GM12865 (cell line): ENCODE measurements around the gene RASA3.

Experiments
- DNase-seq: peaks from one replicate; pipeline ENCODE4 v3.0.0; 2010; ENCODE audit warnings: low read depth
- H3K4me3 ChIP-seq: 2 replicates; pipeline ENCODE4 v1.5.1; 2011; ENCODE audit warnings: mild to moderate bottlenecking, low read depth, low read length, control low read depth
- TF ChIP-seq, protein P1 (sequence below): IDR thresholded peaks from 2 replicates; pipeline ENCODE4 v1.5.1; 2011; ENCODE audit warnings: low read length, control low read depth, low read depth, inconsistent platforms; ENCODE audit not compliant: insufficient read depth; ENCODE audit errors: missing control alignments

RASA3 gene

GRCh38 chr13:113936166-113936965 is 196.1 kb downstream of the RASA3 start:
- no peak for DNase-seq
- H3K4me3 ChIP-seq: no peak overlapping the region
- TF ChIP-seq, protein P1, sequence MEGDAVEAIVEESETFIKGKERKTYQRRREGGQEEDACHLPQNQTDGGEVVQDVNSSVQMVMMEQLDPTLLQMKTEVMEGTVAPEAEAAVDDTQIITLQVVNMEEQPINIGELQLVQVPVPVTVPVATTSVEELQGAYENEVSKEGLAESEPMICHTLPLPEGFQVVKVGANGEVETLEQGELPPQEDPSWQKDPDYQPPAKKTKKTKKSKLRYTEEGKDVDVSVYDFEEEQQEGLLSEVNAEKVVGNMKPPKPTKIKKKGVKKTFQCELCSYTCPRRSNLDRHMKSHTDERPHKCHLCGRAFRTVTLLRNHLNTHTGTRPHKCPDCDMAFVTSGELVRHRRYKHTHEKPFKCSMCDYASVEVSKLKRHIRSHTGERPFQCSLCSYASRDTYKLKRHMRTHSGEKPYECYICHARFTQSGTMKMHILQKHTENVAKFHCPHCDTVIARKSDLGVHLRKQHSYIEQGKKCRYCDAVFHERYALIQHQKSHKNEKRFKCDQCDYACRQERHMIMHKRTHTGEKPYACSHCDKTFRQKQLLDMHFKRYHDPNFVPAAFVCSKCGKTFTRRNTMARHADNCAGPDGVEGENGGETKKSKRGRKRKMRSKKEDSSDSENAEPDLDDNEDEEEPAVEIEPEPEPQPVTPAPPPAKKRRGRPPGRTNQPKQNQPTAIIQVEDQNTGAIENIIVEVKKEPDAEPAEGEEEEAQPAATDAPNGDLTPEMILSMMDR: no peak

DNA sequence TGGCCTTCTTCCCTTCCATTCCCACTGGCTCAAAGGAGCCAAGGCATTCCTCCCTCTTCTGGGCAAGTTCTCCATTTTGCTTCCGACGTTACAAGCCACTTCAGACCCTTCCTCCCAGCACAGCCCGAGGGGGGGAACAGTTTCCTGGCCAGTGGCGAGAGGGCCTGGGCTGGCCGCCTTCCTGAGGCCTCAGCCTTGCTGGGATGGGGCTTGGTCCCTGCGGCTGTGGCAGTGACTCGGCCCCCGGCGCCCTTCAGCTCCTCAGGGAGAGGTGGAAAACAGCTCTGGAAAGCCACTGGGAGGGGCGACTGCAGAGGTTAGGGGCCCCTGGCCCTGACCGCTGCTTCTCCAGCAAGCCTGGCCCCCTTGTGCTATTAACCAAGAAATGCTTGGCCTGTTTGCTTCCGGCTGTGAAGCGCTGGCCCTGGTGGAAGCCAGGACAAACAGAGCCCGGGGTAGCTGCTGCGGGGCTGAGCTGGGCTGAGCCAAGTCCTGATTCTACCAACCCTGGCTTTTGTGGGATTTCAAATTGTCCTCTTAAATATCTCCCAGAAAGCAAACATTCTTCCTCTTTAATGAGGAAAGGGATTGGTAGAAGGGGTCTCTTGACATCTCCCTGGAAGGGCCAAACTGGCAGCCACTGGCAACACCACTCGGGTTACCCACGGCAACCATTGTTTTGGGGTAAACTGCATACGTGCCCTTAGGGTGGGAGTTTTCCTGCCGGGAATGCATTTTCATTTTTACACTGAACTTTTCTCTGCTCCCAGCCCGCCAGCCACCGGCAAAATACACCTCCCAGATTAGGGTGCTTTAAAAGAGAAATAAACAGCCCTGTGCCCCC is 197.2 kb downstream of the RASA3 start:
- TF ChIP-seq, protein P1: no peak
- DNase-seq: no peak
- no peak overlapping the region for H3K4me3 ChIP-seq

- no peak overlapping the region for H3K4me3 ChIP-seq
- TF ChIP-seq, protein P1: no peak
- DNase-seq: no peak
Observed at GRCh38 chr13:113934576-113934975, 197.8 kb downstream of the RASA3 start.

- DNase-seq: no peak
- no peak overlapping the region for H3K4me3 ChIP-seq
- TF ChIP-seq, protein P1: no peak
Observed at GRCh38 chr13:113933901-113934300, 198.5 kb downstream of the RASA3 start.

- TF ChIP-seq, protein P1: no peak
- DNase-seq: no peak
- H3K4me3 ChIP-seq: no peak overlapping the region
Observed at GRCh38 chr13:113931841-113932459, 200.5 kb downstream of the RASA3 start.

DNA sequence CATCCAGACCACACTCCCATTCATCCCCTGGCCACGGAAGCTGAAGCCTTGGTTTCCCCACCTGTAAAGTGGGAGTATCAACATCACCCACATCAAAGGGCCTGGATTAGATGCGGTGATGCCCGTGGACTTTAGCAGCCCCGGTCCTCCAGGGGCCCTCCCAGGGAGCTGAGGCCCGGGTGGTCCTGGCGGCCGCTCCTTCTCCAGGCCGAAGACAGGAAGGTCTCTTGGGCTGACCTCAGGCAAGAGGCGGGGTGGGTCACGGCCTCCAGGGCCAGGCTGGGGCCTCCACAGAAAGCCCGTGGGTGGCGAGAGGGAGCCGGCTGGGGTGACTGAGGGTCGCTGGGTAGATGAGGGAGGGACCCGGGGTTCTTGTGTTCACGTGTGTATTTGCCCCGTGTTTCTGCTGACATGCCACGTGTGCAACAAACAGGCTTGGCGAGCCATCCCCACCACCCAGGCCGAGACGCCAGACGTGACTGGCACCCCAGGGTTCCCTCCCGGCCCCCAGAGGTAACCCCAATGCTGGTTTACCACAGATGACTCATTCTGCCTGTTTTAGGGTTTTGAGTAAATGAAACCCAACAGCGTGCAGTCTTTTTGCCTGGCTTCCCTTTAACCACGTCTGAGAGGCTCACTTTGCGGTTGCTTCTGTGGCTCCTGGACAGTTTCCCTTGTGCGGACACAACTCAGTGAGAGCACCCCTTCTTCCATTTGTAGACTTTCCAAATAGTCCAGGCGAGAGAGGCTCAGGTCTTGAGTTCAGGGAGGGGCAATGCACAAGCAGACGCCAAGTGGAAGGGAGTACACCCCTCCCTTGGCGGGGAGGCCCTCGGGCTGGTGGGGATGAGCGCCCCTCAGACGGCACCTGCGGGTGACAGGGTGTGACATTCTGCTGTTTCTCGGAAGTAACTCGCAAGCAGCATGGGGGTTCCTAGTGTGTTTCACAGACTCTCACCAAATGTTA is 201.5 kb downstream of the RASA3 start:
- peak; percentile 48 for DNase-seq
- no peak overlapping the region for H3K4me3 ChIP-seq
- TF ChIP-seq, protein P1: no peak
